H1 (cell line): Measurements from ENCODE around the gene GRIA4. TPM values are rescaled to one million over a fixed set of nuclear protein-coding genes. Genes with fewer than 3 reads are reported as not detected.

Experiments
- CHD1 ChIP-seq: IDR thresholded peaks from 2 replicates; pipeline ENCODE4 v1.6.1; 2012; ENCODE audit warnings: low read depth, low read length, improper control_type of control experiment
- CHD7 ChIP-seq: fragments of 300-600 bp; sonication (generic); IDR thresholded peaks from 2 replicates; pipeline ENCODE4 v1.7.1; 2012; ENCODE audit warnings: low read length, moderate library complexity, mild to moderate bottlenecking, inconsistent platforms; ENCODE audit not compliant: insufficient replicate concordance
- NANOG ChIP-seq: IDR thresholded peaks from 2 replicates; pipeline ENCODE4 v1.6.1; 2011; ENCODE audit warnings: low read length, low read depth, mild to moderate bottlenecking, inconsistent platforms; ENCODE audit not compliant: insufficient read depth, poor library complexity, severe bottlenecking
- PHF8 ChIP-seq: fragments of 200-600 bp; sonication (generic); conservative IDR thresholded peaks from 2 replicates; pipeline ENCODE4 v1.7.1; 2012; ENCODE audit warnings: low read depth, mild to moderate bottlenecking, inconsistent platforms, low read length, moderate library complexity
- RNF2 ChIP-seq: fragments of 200-900, 300-1000 bp; sonication (generic); IDR thresholded peaks from 2 replicates; pipeline ENCODE4 v1.7.1; 2016; ENCODE audit warnings: borderline replicate concordance, low read depth, mild to moderate bottlenecking, antibody characterized with exemption, low read length; ENCODE audit not compliant: poor library complexity, severe bottlenecking; ENCODE audit errors: missing control alignments
- SIRT6 ChIP-seq: IDR thresholded peaks from one replicate; pipeline ENCODE4 v1.7.1; 2012; ENCODE audit warnings: low read length, inconsistent platforms
- SRF ChIP-seq: IDR thresholded peaks from 2 replicates; pipeline ENCODE4 v1.6.1; 2011; ENCODE audit warnings: mild to moderate bottlenecking, low read depth, low read length, moderate library complexity
- polyA plus RNA-seq, 7 experiments: library from polyadenylated mRNA; depleted of rRNA in 3 of 7; stranded (reverse) in 5 of 7; unstranded in 2 of 7; fragments of >200 nt in 5 of 7; fragments of 200-250 nt in 2 of 7; gene quantifications; 1 replicate in 5 of 7; 2 replicates in 1 of 7; 4 replicates in 1 of 7; pipeline versions ENCODE4 v1.2.1 to v1.2.3, GENCODE V29; 2011 to 2013; ENCODE audit warnings: missing spikeins in 2 of 7, mixed read lengths in 2 of 7
- total RNA-seq: library from RNA; stranded (reverse); fragmentation: NEBNext Ultra II Directional; extraction: Animal tissue kit (Norgen Biotek cat#: 25700); gene quantifications from 2 replicates; pipeline ENCODE4 v1.2.1, GENCODE V29; 2021
- TF ChIP-seq, protein P1 (sequence below): IDR thresholded peaks from 2 replicates; pipeline ENCODE4 v1.6.1; 2012; ENCODE audit warnings: inconsistent platforms

The GRIA4 gene
- total and polyA plus RNA-seq, 2 of the 8 experiments (the other 6 are each of a cell fraction or from before 2014, with no cell fraction given) = 12.5 to 21.8 TPM

DNA sequence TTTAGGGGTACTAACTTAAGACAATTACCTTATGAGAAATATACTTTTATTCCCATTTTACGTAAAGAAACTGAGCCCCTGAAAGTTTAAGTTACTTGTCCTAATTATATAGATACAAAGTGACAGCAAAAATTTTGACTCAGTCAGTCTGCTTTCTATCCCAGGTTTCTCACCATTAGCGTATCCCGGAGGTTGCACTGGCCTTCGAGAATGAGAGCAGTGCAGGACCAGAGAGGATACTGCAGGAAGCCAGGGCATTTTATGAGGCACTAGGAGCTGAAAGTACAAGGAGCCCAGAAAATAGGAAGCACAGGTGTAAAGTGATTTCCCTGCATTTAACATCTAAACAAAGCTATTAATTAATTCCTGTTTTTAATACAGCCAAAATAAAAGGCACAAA is 55.4 kb downstream of the GRIA4 start (continued):
- no peak for TF ChIP-seq CHD7
- no peak for TF ChIP-seq CHD1
- TF ChIP-seq RNF2 = no peak
- TF ChIP-seq, protein P1, sequence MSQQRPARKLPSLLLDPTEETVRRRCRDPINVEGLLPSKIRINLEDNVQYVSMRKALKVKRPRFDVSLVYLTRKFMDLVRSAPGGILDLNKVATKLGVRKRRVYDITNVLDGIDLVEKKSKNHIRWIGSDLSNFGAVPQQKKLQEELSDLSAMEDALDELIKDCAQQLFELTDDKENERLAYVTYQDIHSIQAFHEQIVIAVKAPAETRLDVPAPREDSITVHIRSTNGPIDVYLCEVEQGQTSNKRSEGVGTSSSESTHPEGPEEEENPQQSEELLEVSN = no peak
- no peak for TF ChIP-seq SRF
- no peak for TF ChIP-seq SIRT6
- no peak for TF ChIP-seq PHF8
- TF ChIP-seq NANOG = no peak
- TF ChIP-seq, all 59 proteins: peak for 0
